Measurements from ENCODE around the gene SLC15A4.

GRCh38 chr12:128790221-128790620 lies 33.5 kb downstream of the SLC15A4 start:
- TF ChIP-seq CTCF (IDR thresholded peaks at IDR 0.05) = no peak
- TF ChIP-seq POLR2A (IDR thresholded peaks at IDR 0.05) = no peak

Data from stomach (tissue), 4 donors.